SIG-M5 treated with dmso at 0.1 percent for 504 hours (cell line): ENCODE data around the gene CYTH2.

Experiments used
- DNase-seq: peaks from one replicate; lab custom pipeline; 2025; ENCODE audit not compliant: unreplicated experiment; lab: John Stamatoyannopoulos, UW

The CYTH2 gene

GRCh38 chr19:48492925-48493717, 24.0 kb downstream of the CYTH2 start:
- DNase-seq, result peak; percentile 96

- no peak for DNase-seq
Measured at GRCh38 chr19:48493718-48494401, 24.7 kb downstream of the CYTH2 start.

GRCh38 chr19:48495396-48495795, 26.2 kb downstream of the CYTH2 start:
- no peak for DNase-seq

- no peak for DNase-seq
Measured at GRCh38 chr19:48496959-48497727, 28.0 kb downstream of the CYTH2 start.

- no peak for DNase-seq
Measured at GRCh38 chr19:48497728-48498594, 28.8 kb downstream of the CYTH2 start.

GRCh38 chr19:48498595-48499311, 29.6 kb downstream of the CYTH2 start:
- no peak for DNase-seq

GRCh38 chr19:48499316-48500090, 30.3 kb downstream of the CYTH2 start:
- no peak for DNase-seq

- DNase-seq, result no peak
Measured at GRCh38 chr19:48500830-48501493, 31.8 kb downstream of the CYTH2 start.

GRCh38 chr19:48501494-48502349, 32.6 kb downstream of the CYTH2 start:
- peak; percentile 94 for DNase-seq

- no peak for DNase-seq
Measured at GRCh38 chr19:48502350-48503018, 33.3 kb downstream of the CYTH2 start.

- DNase-seq, result peak; percentile 76
Measured at GRCh38 chr19:48506138-48506733, 37.1 kb downstream of the CYTH2 start.

GRCh38 chr19:48507911-48508439, 38.8 kb downstream of the CYTH2 start:
- no peak for DNase-seq

GRCh38 chr19:48508729-48509411, 39.7 kb downstream of the CYTH2 start:
- no peak for DNase-seq

GRCh38 chr19:48509467-48510194, 40.5 kb downstream of the CYTH2 start:
- no peak for DNase-seq
